Aorta (tissue), 5 donors: ENCODE data around the gene PADI4. TPM values are rescaled to one million over a fixed set of nuclear protein-coding genes. Genes with fewer than 3 reads are reported as not detected.

ENCODE experiments used
- ATAC-seq: fragments of 200-7000 bp; cut with Tn5 transposase; one replicate; pipeline ENCODE4 v1.9.1; 2022; ENCODE audit warnings: moderate library complexity; ENCODE audit not compliant: low FRiP score
- DNase-seq, 2 donors: peaks; one replicate each; pipeline ENCODE4 v3.0.0-alpha.2; 2020
- H3K27ac ChIP-seq, 2 donors: one replicate each; pipeline ENCODE4 v1.5.1; 2013; ENCODE audit warnings: low read length in 2 of 2, mild to moderate bottlenecking in 2 of 2, moderate library complexity in 2 of 2, control low read depth in 1 of 2, inconsistent platforms in 1 of 2, low read depth in 1 of 2
- H3K27me3 ChIP-seq, 2 donors: one replicate each; pipeline ENCODE4 v1.6.1; 2013; ENCODE audit warnings: control low read depth in 1 of 2, low read length in 1 of 2, mild to moderate bottlenecking in 1 of 2, moderate library complexity in 1 of 2; ENCODE audit not compliant: insufficient read depth in 2 of 2, control insufficient read depth in 1 of 2
- H3K36me3 ChIP-seq, 2 donors: one replicate each; pipeline ENCODE4 v1.6.1; 2013; ENCODE audit warnings: control low read depth in 1 of 2, low read length in 1 of 2, mild to moderate bottlenecking in 1 of 2; ENCODE audit not compliant: insufficient read depth in 2 of 2, control insufficient read depth in 1 of 2
- H3K4me1 ChIP-seq, 2 donors: one replicate each; pipeline ENCODE4 v1.6.1; 2013; ENCODE audit warnings: low read length in 2 of 2, control low read depth in 1 of 2, mild to moderate bottlenecking in 1 of 2, moderate library complexity in 1 of 2; ENCODE audit not compliant: insufficient read depth in 2 of 2, control insufficient read depth in 1 of 2
- H3K4me3 ChIP-seq, 2 donors: one replicate each; pipeline ENCODE4 v1.5.1; 2013; ENCODE audit warnings: low read length in 2 of 2, control low read depth in 1 of 2, mild to moderate bottlenecking in 1 of 2
- H3K9me3 ChIP-seq: one replicate; pipeline ENCODE4 v1.6.1; 2013; ENCODE audit warnings: mild to moderate bottlenecking, low read length; ENCODE audit not compliant: control insufficient read depth
- WGBS, 2 donors: extraction: QIAGEN DNeasy Blood & Tissue Kit; methylation state at CpG; one replicate each; pipeline ENCODE4 v1.1.7; 2013; 5-methylcytosine and 5-hydroxymethylcytosine counted together
- intact Hi-C, 2 donors: fragments of 100-400 bp; cut with DNase I; formaldehyde crosslinking; loops; one replicate each; pipeline versions ENCODE4 v1.14.2 to v1.15.0; 2022
- polyA plus RNA-seq, 2 donors: library from polyadenylated mRNA; stranded (reverse); fragments of 200-250 nt; gene quantifications; one replicate each; pipeline ENCODE4 v1.2.3, GENCODE V29; 2013
- total RNA-seq, 2 donors: library from RNA; stranded (reverse); fragmentation: NEBNext Ultra II Directional; extraction: Animal tissue kit (Norgen Biotek cat#: 25700); gene quantifications; one replicate each; pipeline ENCODE4 v1.2.1, GENCODE V29; 2021
- donor health status: healthy with polysubstance abuse.
- donor health status: Bipolar disorder and iron deficiency.
- donor health status: DM: no; HTN: no; CAD: no.
- donor health status: DM: no; HTN: no; CAD: no.
- donor health status: DM: yes; HTN: yes; CAD: no.

PADI4 gene
- total and polyA plus RNA-seq, 4 donors = 1.7 to 2.1 TPM; not detected in 2

- intact Hi-C loops = no loop called here
- DNase-seq (no peak), ATAC-seq (no peak)
- peaks cover 6% of the 10 kb centered on the region for H3K9me3 ChIP-seq
- peaks cover 0 to 2% of the 10 kb centered on the region in 2 donors for H3K27me3 ChIP-seq
- no peak overlapping the region for H3K4me3 ChIP-seq
- no peak overlapping the region for H3K27ac ChIP-seq
- WGBS, 2 donors = 55 to 58% methylated on average over 14 of the region's 14 CpGs
- no peaks in the 10 kb centered on the region for H3K4me1 ChIP-seq
- no peaks in the 10 kb centered on the region for H3K36me3 ChIP-seq
Measured at GRCh38 chr1:17293681-17294425, 14.1 kb upstream of the PADI4 start.

- intact Hi-C loops = no loop called here
- Histone ChIP-seq H3K4me1 (no peaks in the 10 kb centered on the region), H3K27ac (no peak overlapping the region), H3K36me3 (no peaks in the 10 kb centered on the region), H3K9me3 (peaks cover 6% of the 10 kb centered on the region), H3K27me3 (peaks cover 0 to 2% of the 10 kb centered on the region in 2 donors), H3K4me3 (no peak overlapping the region)
- DNase-seq = no peak
- no peak for ATAC-seq
- 76 to 83% methylated on average over 4 of the region's 4 CpGs for WGBS, 2 donors
Measured at GRCh38 chr1:17295292-17295691, 12.7 kb upstream of the PADI4 start.

GRCh38 chr1:17296086-17296485, 11.9 kb upstream of the PADI4 start:
- Histone ChIP-seq H3K36me3 (no peaks in the 10 kb centered on the region), H3K4me1 (no peaks in the 10 kb centered on the region), H3K4me3 (no peak overlapping the region), H3K27ac (no peak overlapping the region), H3K9me3 (peaks cover 6% of the 10 kb centered on the region), H3K27me3 (no peaks in the 10 kb centered on the region)
- ATAC-seq (no peak), DNase-seq (no peak)
- WGBS, 2 donors = 84 to 87% methylated on average over 5 of the region's 5 CpGs
- intact Hi-C loops = no loop called here

- Histone ChIP-seq H3K4me1 (no peaks in the 10 kb centered on the region), H3K4me3 (no peak overlapping the region), H3K36me3 (no peaks in the 10 kb centered on the region), H3K9me3 (peaks cover 12% of the 10 kb centered on the region), H3K27me3 (no peaks in the 10 kb centered on the region), H3K27ac (no peak overlapping the region)
- 76 to 85% methylated on average over 7 of the region's 7 CpGs for WGBS, 2 donors
- DNase-seq = no peak
- ATAC-seq = no peak
- intact Hi-C loops = no loop called here
Measured at GRCh38 chr1:17297991-17298390, 10.0 kb upstream of the PADI4 start.

- 84 to 85% methylated on average over 5 of the region's 5 CpGs for WGBS, 2 donors
- no peaks in the 10 kb centered on the region for H3K27me3 ChIP-seq
- H3K4me3 ChIP-seq = no peak overlapping the region
- no peaks in the 10 kb centered on the region for H3K4me1 ChIP-seq
- ATAC-seq (no peak), DNase-seq (no peak)
- intact Hi-C loops = no loop called here
- no peaks in the 10 kb centered on the region for H3K36me3 ChIP-seq
- H3K9me3 ChIP-seq = peaks cover 6% of the 10 kb centered on the region
- H3K27ac ChIP-seq = no peak overlapping the region
Measured at GRCh38 chr1:17301767-17302166, 6.2 kb upstream of the PADI4 start.

- intact Hi-C loops = no loop called here
- 31 to 42% methylated on average over 6 of the region's 6 CpGs for WGBS, 2 donors
- DNase-seq (no peak), ATAC-seq (no peak)
- Histone ChIP-seq H3K36me3 (no peaks in the 10 kb centered on the region), H3K4me3 (no peak overlapping the region), H3K9me3 (peaks cover 6% of the 10 kb centered on the region), H3K27ac (no peak overlapping the region), H3K4me1 (no peaks in the 10 kb centered on the region), H3K27me3 (no peaks in the 10 kb centered on the region)
Measured at GRCh38 chr1:17304151-17304825, 3.7 kb upstream of the PADI4 start.

- 43 to 46% methylated on average over 6 of the region's 6 CpGs for WGBS, 2 donors
- no peak for DNase-seq
- no peaks in the 10 kb centered on the region for H3K36me3 ChIP-seq
- H3K27me3 ChIP-seq = no peaks in the 10 kb centered on the region
- intact Hi-C loops = no loop called here
- H3K9me3 ChIP-seq = peaks cover 6% of the 10 kb centered on the region
- no peaks in the 10 kb centered on the region for H3K4me1 ChIP-seq
- ATAC-seq = no peak
- H3K27ac ChIP-seq = no peak overlapping the region
- no peak overlapping the region for H3K4me3 ChIP-seq
Measured at GRCh38 chr1:17304826-17305175, 3.2 kb upstream of the PADI4 start.

GRCh38 chr1:17305576-17306095, 2.4 kb upstream of the PADI4 start:
- intact Hi-C loops = no loop called here
- no peaks in the 10 kb centered on the region for H3K4me1 ChIP-seq
- peaks cover 6% of the 10 kb centered on the region for H3K9me3 ChIP-seq
- WGBS, 2 donors = 67% methylated on average over 13 to 14 of the region's 14 CpGs
- no peaks in the 10 kb centered on the region for H3K36me3 ChIP-seq
- DNase-seq (no peak), ATAC-seq (no peak)
- no peak overlapping the region for H3K4me3 ChIP-seq
- H3K27ac ChIP-seq = no peak overlapping the region
- no peaks in the 10 kb centered on the region for H3K27me3 ChIP-seq

GRCh38 chr1:17306407-17306806, 1.6 kb upstream of the PADI4 start:
- 46 to 49% methylated on average over 6 of the region's 6 CpGs for WGBS, 2 donors
- H3K36me3 ChIP-seq = no peaks in the 10 kb centered on the region
- DNase-seq (no peak), ATAC-seq (no peak)
- no peak overlapping the region for H3K27ac ChIP-seq
- H3K4me3 ChIP-seq = no peak overlapping the region
- H3K27me3 ChIP-seq = no peaks in the 10 kb centered on the region
- H3K4me1 ChIP-seq = no peaks in the 10 kb centered on the region
- peaks cover 6% of the 10 kb centered on the region for H3K9me3 ChIP-seq
- intact Hi-C loops = no loop called here
